ENCODE results near the gene MICAL3. TPM values are rescaled to one million over a fixed set of nuclear protein-coding genes. Genes with fewer than 3 reads are reported as not detected.
"Not testable (repeated sequence)": the region's sequence is repeated elsewhere in the genome, so short reads cannot be mapped to it uniquely, and the experiment has no call there.

Gene MICAL3
- total RNA-seq, 6 experiments from 2014 or later, result 31.5 to 61.8 (median 48.2) TPM

- Histone ChIP-seq H3K9me3 (no peaks in the 10 kb centered on the region), H3K27me3 (no peaks in the 10 kb centered on the region), H3K4me3 (no peak overlapping the region), H3K4me1 (peaks cover 0 to 28% (median 4%) of the 10 kb centered on the region in 4 donors), H3K36me3 (no peaks in the 10 kb centered on the region), H3K27ac (no peak overlapping the region)
- no peak for ATAC-seq
- TF ChIP-seq CTCF (IDR thresholded peaks at IDR 0.05), result no peak
- TF ChIP-seq POLR2A (IDR thresholded peaks at IDR 0.05), result no peak
- no peak for DNase-seq
- intact Hi-C loops (cut with DNase I), result no loop called here
- WGBS (ENCODE audit: insufficient coverage, low coverage, low lambda C conversion rate, missing lambda C conversion rate), result 83% methylated on average over 2 of the region's 5 CpGs
Measured at GRCh38 chr22:17997456-17997855, 26.9 kb downstream of the MICAL3 start.

GRCh38 chr22:17995256-17995655, 29.1 kb downstream of the MICAL3 start:
- H3K27me3 ChIP-seq; intact Hi-C loops (cut with DNase I); H3K4me3 ChIP-seq; H3K27ac ChIP-seq; H3K36me3 ChIP-seq; DNase-seq; H3K9me3 ChIP-seq; ATAC-seq: not testable (repeated sequence)
- peaks cover 0 to 31% (median 9%) of the 10 kb centered on the region in 4 donors for H3K4me1 ChIP-seq
- WGBS (ENCODE audit: insufficient coverage, low coverage, low lambda C conversion rate, missing lambda C conversion rate), result 95% methylated on average over 4 of the region's 6 CpGs

- intact Hi-C loops (cut with DNase I), result loop anchor here in 1 of 2 donors (5.0 kb wide), 1 partner anchor 73 kb away; no protein-coding TSS in a partner anchor
- no peak overlapping the region for H3K4me3 ChIP-seq
- no peak for ATAC-seq
- no peak for TF ChIP-seq POLR2A (IDR thresholded peaks at IDR 0.05)
- TF ChIP-seq CTCF (IDR thresholded peaks at IDR 0.05), result no peak
- H3K36me3 ChIP-seq, result no peaks in the 10 kb centered on the region
- H3K9me3 ChIP-seq, result no peaks in the 10 kb centered on the region
- H3K27ac ChIP-seq, result no peak overlapping the region
- H3K4me1 ChIP-seq, result peaks cover 0 to 24% (median 9%) of the 10 kb centered on the region in 4 donors
- DNase-seq, result no peak
- no peaks in the 10 kb centered on the region for H3K27me3 ChIP-seq
- 63% methylated on average over 9 of the region's 10 CpGs for WGBS (ENCODE audit: insufficient coverage, low coverage, low lambda C conversion rate, missing lambda C conversion rate)
Measured at GRCh38 chr22:17994424-17995108, 29.8 kb downstream of the MICAL3 start.

GRCh38 chr22:17992976-17993375, 31.4 kb downstream of the MICAL3 start:
- ATAC-seq, result peak in 2 of 4 donors; percentile 28 to 46
- H3K4me3 ChIP-seq, H3K9me3 ChIP-seq, DNase-seq, H3K36me3 ChIP-seq, H3K27me3 ChIP-seq: not testable (repeated sequence)
- Histone ChIP-seq H3K27ac (peak overlapping the region in 2 of 3 donors; percentile 31 to 66), H3K4me1 (peaks cover 0 to 24% (median 9%) of the 10 kb centered on the region in 4 donors)
- 43% methylated on average over 1 of the region's 2 CpGs for WGBS (ENCODE audit: insufficient coverage, low coverage, low lambda C conversion rate, missing lambda C conversion rate)
- intact Hi-C loops (cut with DNase I), result loop anchor here in 1 of 2 donors (5.0 kb wide), 1 partner anchor 74 kb away; no protein-coding TSS in a partner anchor

- ATAC-seq (peak; percentile 57 to 82 (median 70)), DNase-seq (peak in 1 of 3 donors; percentile 53)
- H3K27ac ChIP-seq, result peak overlapping the region in 1 of 3 donors; percentile 66
- H3K27me3 ChIP-seq, H3K9me3 ChIP-seq, H3K4me3 ChIP-seq, H3K36me3 ChIP-seq: not testable (repeated sequence)
- 70% methylated on average over 4 of the region's 4 CpGs for WGBS (ENCODE audit: insufficient coverage, low coverage, low lambda C conversion rate, missing lambda C conversion rate)
- H3K4me1 ChIP-seq, result peaks cover 0 to 24% (median 9%) of the 10 kb centered on the region in 4 donors
- intact Hi-C loops (cut with DNase I), result loop anchor here in 1 of 2 donors (5.0 kb wide), 1 partner anchor 75 kb away; no protein-coding TSS in a partner anchor
Measured at GRCh38 chr22:17991992-17992391, 32.4 kb downstream of the MICAL3 start.

GRCh38 chr22:17990942-17991341, 33.4 kb downstream of the MICAL3 start:
- DNase-seq, result no peak

More at GRCh38 chr22:17990942-17991341, 33.4 kb downstream of the MICAL3 start:
- TF ChIP-seq CTCF (IDR thresholded peaks at IDR 0.05) (no peak), POLR2A (IDR thresholded peaks at IDR 0.05) (no peak)
- no peak for ATAC-seq
- no CpG with 5 or more reads among the region's 8 CpGs for WGBS (ENCODE audit: insufficient coverage, low coverage, low lambda C conversion rate, missing lambda C conversion rate)
- Histone ChIP-seq H3K27me3 (no peaks in the 10 kb centered on the region), H3K9me3 (no peaks in the 10 kb centered on the region), H3K27ac (no peak overlapping the region), H3K36me3 (no peaks in the 10 kb centered on the region), H3K4me1 (peaks cover 0 to 24% (median 9%) of the 10 kb centered on the region in 4 donors), H3K4me3 (no peak overlapping the region)
- intact Hi-C loops (cut with DNase I), result loop anchor here in 1 of 2 donors (5.0 kb wide), 1 partner anchor 76 kb away; no protein-coding TSS in a partner anchor
